WTC11 (cell line): Measurements from ENCODE around the gene FXYD6.

ENCODE experiments used
- CREM ChIP-seq: sonication (generic); formaldehyde crosslinking; IDR thresholded peaks from 2 replicates; pipeline ENCODE4 v1.8.1; 2022; ENCODE audit warnings: mild to moderate bottlenecking, missing genetic modification reagents, moderate library complexity
- CTCF ChIP-seq: fragments of 200-600 bp; IDR thresholded peaks from 2 replicates; pipeline ENCODE4 v1.8.0; 2022; ENCODE audit warnings: antibody characterized with exemption
- ZNF121 ChIP-seq: sonication (generic); formaldehyde crosslinking; IDR thresholded peaks from 2 replicates; pipeline ENCODE4 v1.8.0; 2023; ENCODE audit warnings: missing genetic modification reagents
- ZNF232 ChIP-seq: sonication (generic); formaldehyde crosslinking; IDR thresholded peaks from 2 replicates; pipeline ENCODE4 v1.8.0; 2022; ENCODE audit warnings: mild to moderate bottlenecking, missing genetic modification reagents
- TF ChIP-seq, protein P1 (sequence below): sonication (generic); formaldehyde crosslinking; IDR thresholded peaks from 2 replicates; pipeline ENCODE4 v1.8.1; 2022; ENCODE audit warnings: mild to moderate bottlenecking, missing genetic modification reagents, moderate library complexity, borderline replicate concordance
- TF ChIP-seq, protein P2 (sequence below): sonication (generic); formaldehyde crosslinking; IDR thresholded peaks from 2 replicates; pipeline ENCODE4 v1.8.0; 2022; ENCODE audit warnings: mild to moderate bottlenecking, missing genetic modification reagents

- TF ChIP-seq, protein P1, sequence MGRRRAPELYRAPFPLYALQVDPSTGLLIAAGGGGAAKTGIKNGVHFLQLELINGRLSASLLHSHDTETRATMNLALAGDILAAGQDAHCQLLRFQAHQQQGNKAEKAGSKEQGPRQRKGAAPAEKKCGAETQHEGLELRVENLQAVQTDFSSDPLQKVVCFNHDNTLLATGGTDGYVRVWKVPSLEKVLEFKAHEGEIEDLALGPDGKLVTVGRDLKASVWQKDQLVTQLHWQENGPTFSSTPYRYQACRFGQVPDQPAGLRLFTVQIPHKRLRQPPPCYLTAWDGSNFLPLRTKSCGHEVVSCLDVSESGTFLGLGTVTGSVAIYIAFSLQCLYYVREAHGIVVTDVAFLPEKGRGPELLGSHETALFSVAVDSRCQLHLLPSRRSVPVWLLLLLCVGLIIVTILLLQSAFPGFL (CRISPR knock-in tag), result no peak
- TF ChIP-seq CTCF (no peak), CREM (CRISPR knock-in tag) (no peak), ZNF232 (CRISPR knock-in tag) (no peak), ZNF121 (CRISPR knock-in tag) (no peak)
- TF ChIP-seq, protein P2, sequence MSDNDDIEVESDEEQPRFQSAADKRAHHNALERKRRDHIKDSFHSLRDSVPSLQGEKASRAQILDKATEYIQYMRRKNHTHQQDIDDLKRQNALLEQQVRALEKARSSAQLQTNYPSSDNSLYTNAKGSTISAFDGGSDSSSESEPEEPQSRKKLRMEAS (CRISPR knock-in tag), result no peak
These were observed 26.6 kb downstream of the FXYD6 start for GRCh38 chr11:117849781-117850414.
